ENCODE results near the gene EMD.

The EMD gene

GRCh38 chrX:154367474-154368308 lies 11.4 kb upstream of the EMD start:
- peak overlapping the region; percentile 79 for H3K4me2 ChIP-seq (ENCODE audit: low read length)
- H2BK12ac ChIP-seq (ENCODE audit: low read length) = no peak overlapping the region
- peak overlapping the region; percentile 10 for H2BK5ac ChIP-seq (ENCODE audit: low read depth, low read length, poor library complexity)
- H3K79me2 ChIP-seq (ENCODE audit: control insufficient read depth, insufficient read depth, low read length, poor library complexity) = peaks cover 40% of the 10 kb centered on the region
- H2AK5ac ChIP-seq (ENCODE audit: low read length) = no peak overlapping the region
- no peak overlapping the region for H3K14ac ChIP-seq (ENCODE audit: low read length)
- no peaks in the 10 kb centered on the region for H3K27me3 ChIP-seq (ENCODE audit: insufficient read depth, low read length)
- peak overlapping the region; percentile 50 for H3K18ac ChIP-seq (ENCODE audit: low read length)
- peak overlapping the region; percentile 56 for H4K12ac ChIP-seq (ENCODE audit: low read depth, low read length)
- H3K9ac ChIP-seq (ENCODE audit: low read length) = no peak overlapping the region
- no peak overlapping the region for H2BK120ac ChIP-seq (ENCODE audit: insufficient read depth, low read length, poor library complexity)
- WGBS (ENCODE audit: extremely low coverage, insufficient coverage, insufficient read length) = no CpG with 5 or more reads among the region's 31 CpGs
- H3K4ac ChIP-seq (ENCODE audit: low read depth, low read length) = peak overlapping the region; percentile 96
- no peak overlapping the region for H4K91ac ChIP-seq (ENCODE audit: low read depth, low read length)
- H2AFZ ChIP-seq (ENCODE audit: insufficient read depth, low read length, poor library complexity) = no peak overlapping the region
- no peak overlapping the region for H3K4me3 ChIP-seq (ENCODE audit: low read depth, low read length)
- H4K8ac ChIP-seq (ENCODE audit: low read depth, low read length) = no peak overlapping the region
- peaks cover 65 to 69% of the 10 kb centered on the region in 2 experiments for H3K36me3 ChIP-seq (ENCODE audit: control insufficient read depth in 1 of 2, insufficient read depth in 2 of 2, low read length in 2 of 2)
- H3K23ac ChIP-seq (ENCODE audit: low read length) = no peak overlapping the region
- DNase-seq = no peak
- H3K4me1 ChIP-seq (ENCODE audit: control insufficient read depth in 1 of 2, insufficient read depth in 2 of 2, low read length in 2 of 2) = peaks cover 13 to 17% of the 10 kb centered on the region in 2 experiments
- H3K79me1 ChIP-seq (ENCODE audit: low read length) = peaks cover 28% of the 10 kb centered on the region
- H3K9me3 ChIP-seq (ENCODE audit: insufficient read depth, low read depth, low read length) = no peaks in the 10 kb centered on the region
- H3K27ac ChIP-seq (ENCODE audit: low read depth, low read length) = peak overlapping the region; percentile 99

DNA sequence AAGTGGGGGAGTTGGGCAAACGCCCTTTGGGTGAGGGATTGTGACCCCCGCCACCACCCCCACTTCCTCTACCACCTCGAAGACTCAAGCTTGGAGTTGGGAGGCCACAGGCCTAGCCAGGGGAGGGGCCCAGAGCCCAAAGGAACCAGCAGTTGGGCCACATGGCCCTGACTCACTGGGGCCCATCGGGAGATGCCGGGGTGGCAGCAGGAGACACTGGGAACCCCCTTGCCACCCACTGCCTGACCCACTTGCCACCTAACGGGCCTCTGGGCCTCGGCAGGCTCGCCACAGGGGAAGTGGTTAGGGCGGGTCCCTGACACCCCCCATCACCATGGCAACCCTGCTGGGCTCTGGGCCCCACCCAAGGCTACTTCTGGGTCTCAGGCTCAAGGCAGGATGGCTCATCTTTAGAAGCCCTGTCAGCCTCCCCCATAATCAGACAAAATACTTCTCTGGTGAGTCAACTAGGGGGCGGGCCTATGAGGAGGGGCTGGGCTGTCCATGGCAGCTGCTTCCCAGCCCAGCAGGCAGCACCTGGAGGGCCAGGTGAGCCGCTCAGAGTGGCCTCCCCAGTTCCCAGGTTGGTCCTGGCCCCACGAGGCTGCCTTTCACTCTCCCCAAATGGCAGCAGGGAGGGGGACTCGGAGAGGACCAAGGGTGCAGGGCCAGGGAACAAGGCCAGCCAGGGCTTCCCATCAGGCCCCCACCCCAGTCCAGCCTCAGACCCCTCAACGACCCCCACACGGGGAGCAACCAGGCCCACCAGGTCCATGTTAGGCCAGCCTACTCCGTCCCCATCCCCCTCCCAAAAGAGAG lies 10.3 kb upstream of the EMD start:
- Histone ChIP-seq H3K4me1 (ENCODE audit: control insufficient read depth in 1 of 2, insufficient read depth in 2 of 2, low read length in 2 of 2) (peaks cover 13 to 24% of the 10 kb centered on the region in 2 experiments), H3K4me2 (ENCODE audit: low read length) (peak overlapping the region; percentile 79), H3K27ac (ENCODE audit: low read depth, low read length) (peak overlapping the region; percentile 99), H3K23ac (ENCODE audit: low read length) (no peak overlapping the region), H2AK5ac (ENCODE audit: low read length) (peak overlapping the region; percentile 90), H3K18ac (ENCODE audit: low read length) (peak overlapping the region; percentile 98), H3K14ac (ENCODE audit: low read length) (peak overlapping the region; percentile 96), H2BK120ac (ENCODE audit: insufficient read depth, low read length, poor library complexity) (peak overlapping the region; percentile 93), H3K36me3 (ENCODE audit: control insufficient read depth in 1 of 2, insufficient read depth in 2 of 2, low read length in 2 of 2) (peaks cover 55 to 60% of the 10 kb centered on the region in 2 experiments), H4K91ac (ENCODE audit: low read depth, low read length) (peak overlapping the region; percentile 99), H3K9me3 (ENCODE audit: insufficient read depth, low read depth, low read length) (no peaks in the 10 kb centered on the region), H3K79me2 (ENCODE audit: control insufficient read depth, insufficient read depth, low read length, poor library complexity) (peaks cover 42% of the 10 kb centered on the region), H4K12ac (ENCODE audit: low read depth, low read length) (peak overlapping the region; percentile 81), H3K4ac (ENCODE audit: low read depth, low read length) (peak overlapping the region; percentile 97), H2AFZ (ENCODE audit: insufficient read depth, low read length, poor library complexity) (peak overlapping the region; percentile 52), H4K8ac (ENCODE audit: low read depth, low read length) (peak overlapping the region; percentile 88), H3K4me3 (ENCODE audit: low read depth, low read length) (peak overlapping the region; percentile 75), H3K9ac (ENCODE audit: low read length) (peak overlapping the region; percentile 93), H2BK5ac (ENCODE audit: low read depth, low read length, poor library complexity) (peak overlapping the region; percentile 95), H3K79me1 (ENCODE audit: low read length) (peaks cover 30% of the 10 kb centered on the region), H3K27me3 (ENCODE audit: insufficient read depth, low read length) (no peaks in the 10 kb centered on the region), H2BK12ac (ENCODE audit: low read length) (no peak overlapping the region)
- peak; percentile 75 to 79 for DNase-seq
- WGBS (ENCODE audit: extremely low coverage, insufficient coverage, insufficient read length) = no CpG with 5 or more reads among the region's 16 CpGs

DNA sequence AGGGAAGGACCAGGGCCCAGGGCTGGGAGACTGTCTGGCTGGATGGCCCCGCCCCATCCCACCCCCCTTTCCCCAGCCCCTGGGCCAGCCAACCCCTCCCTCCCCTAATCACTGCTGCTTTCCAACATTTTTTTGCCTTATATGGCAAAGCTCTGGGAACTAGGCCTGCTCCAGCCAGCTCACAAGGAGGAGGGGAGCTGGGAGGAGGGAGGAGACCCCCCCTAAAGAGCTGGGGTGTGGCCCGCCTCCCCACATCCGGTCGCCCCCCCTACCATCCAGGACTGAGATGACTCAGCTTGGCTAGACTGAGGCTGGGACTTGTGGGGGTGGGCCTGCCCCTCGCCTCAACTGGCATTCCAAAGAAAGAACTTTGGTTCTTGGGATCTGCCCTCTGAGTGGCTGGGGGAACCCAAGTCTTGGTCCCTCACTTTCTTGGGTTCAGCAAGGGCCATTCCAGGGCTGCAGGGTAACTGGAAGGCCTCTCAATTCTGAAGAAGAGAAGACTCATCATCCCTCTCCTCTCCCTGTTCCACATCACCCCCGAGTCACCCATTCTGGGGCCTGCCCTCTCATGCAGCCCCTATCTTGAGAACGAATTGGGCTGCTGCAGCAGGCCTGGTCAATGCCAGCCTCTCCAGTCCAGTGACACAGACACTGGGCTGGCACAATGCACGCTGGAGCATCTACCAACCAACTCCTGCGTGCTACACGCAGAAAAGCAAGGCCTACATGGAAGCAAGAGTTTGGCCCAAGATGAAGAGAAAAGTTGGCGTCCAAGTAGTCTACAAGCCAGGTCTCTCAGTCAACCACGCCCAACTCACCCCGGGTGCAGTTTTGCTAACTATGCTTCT lies 9.4 kb upstream of the EMD start:
- Histone ChIP-seq H3K4ac (ENCODE audit: low read depth, low read length) (peak overlapping the region; percentile 97), H3K9me3 (ENCODE audit: insufficient read depth, low read depth, low read length) (no peaks in the 10 kb centered on the region), H2BK12ac (ENCODE audit: low read length) (peak overlapping the region; percentile 26), H3K36me3 (ENCODE audit: control insufficient read depth in 1 of 2, insufficient read depth in 2 of 2, low read length in 2 of 2) (peaks cover 47 to 52% of the 10 kb centered on the region in 2 experiments), H4K12ac (ENCODE audit: low read depth, low read length) (peak overlapping the region; percentile 80), H2AFZ (ENCODE audit: insufficient read depth, low read length, poor library complexity) (no peak overlapping the region), H3K23ac (ENCODE audit: low read length) (no peak overlapping the region), H3K27me3 (ENCODE audit: insufficient read depth, low read length) (no peaks in the 10 kb centered on the region), H2BK5ac (ENCODE audit: low read depth, low read length, poor library complexity) (peak overlapping the region; percentile 98), H3K9ac (ENCODE audit: low read length) (peak overlapping the region; percentile 89), H3K79me2 (ENCODE audit: control insufficient read depth, insufficient read depth, low read length, poor library complexity) (peaks cover 47% of the 10 kb centered on the region), H3K4me2 (ENCODE audit: low read length) (peak overlapping the region; percentile 79), H3K79me1 (ENCODE audit: low read length) (peaks cover 36% of the 10 kb centered on the region), H2AK5ac (ENCODE audit: low read length) (peak overlapping the region; percentile 93), H4K8ac (ENCODE audit: low read depth, low read length) (peak overlapping the region; percentile 93), H2BK120ac (ENCODE audit: insufficient read depth, low read length, poor library complexity) (peak overlapping the region; percentile 93), H4K91ac (ENCODE audit: low read depth, low read length) (peak overlapping the region; percentile 99), H3K18ac (ENCODE audit: low read length) (peak overlapping the region; percentile 94), H3K4me1 (ENCODE audit: control insufficient read depth in 1 of 2, insufficient read depth in 2 of 2, low read length in 2 of 2) (peaks cover 13 to 27% of the 10 kb centered on the region in 2 experiments), H3K14ac (ENCODE audit: low read length) (peak overlapping the region; percentile 98), H3K4me3 (ENCODE audit: low read depth, low read length) (peak overlapping the region; percentile 99), H3K27ac (ENCODE audit: low read depth, low read length) (peak overlapping the region; percentile 99)
- DNase-seq = peak; percentile 33 to 51
- WGBS (ENCODE audit: extremely low coverage, insufficient coverage, insufficient read length) = no CpG with 5 or more reads among the region's 13 CpGs

Data from trophoblast cell (in vitro differentiated cells and primary cell).